ENCODE results near the gene DEFB131A.
"Not testable (repeated sequence)": the region's sequence is repeated elsewhere in the genome, so short reads cannot be mapped to it uniquely, and the experiment has no call there.

GRCh38 chr4:9405774-9406173, 38.4 kb upstream of the DEFB131A start:
- TF ChIP-seq CTCF, POLR2A, POLR2AphosphoS5 (IDR thresholded peaks at IDR 0.05): not testable (repeated sequence)

All from stomach (tissue), 4 donors.